NCI-H446 (cell line): ENCODE results near the gene PLA2G2C.

Source experiments
- DNase-seq, 2 experiments: peaks; one replicate each; lab custom pipeline; 2025; lab: John Stamatoyannopoulos, UW

Gene PLA2G2C

GRCh38 chr1:20152599-20152930 is 33.8 kb downstream of the PLA2G2C start:
- DNase-seq, result no peak

GRCh38 chr1:20151906-20152598 is 34.3 kb downstream of the PLA2G2C start:
- peak; percentile 29 to 75 for DNase-seq

DNA sequence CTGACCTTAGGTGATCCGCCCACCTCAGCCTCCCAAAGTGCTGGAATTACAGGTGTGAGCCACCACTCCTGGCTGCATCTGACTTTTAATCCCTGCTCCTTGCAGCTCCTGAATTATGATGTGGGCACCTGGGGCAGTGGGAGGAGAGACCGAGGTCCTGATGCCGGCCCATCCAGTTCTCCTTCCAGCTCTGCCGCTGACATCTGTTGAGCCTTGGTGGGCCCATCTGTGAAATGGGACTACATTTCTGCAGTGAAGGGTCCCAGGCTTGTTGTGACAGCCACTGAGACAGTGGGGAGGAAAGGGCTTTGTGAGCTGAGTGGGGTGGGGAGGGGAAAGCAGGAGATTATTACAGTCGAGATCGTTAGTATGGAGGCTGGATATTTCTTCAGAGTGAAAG is 35.3 kb downstream of the PLA2G2C start:
- DNase-seq, result no peak

DNA sequence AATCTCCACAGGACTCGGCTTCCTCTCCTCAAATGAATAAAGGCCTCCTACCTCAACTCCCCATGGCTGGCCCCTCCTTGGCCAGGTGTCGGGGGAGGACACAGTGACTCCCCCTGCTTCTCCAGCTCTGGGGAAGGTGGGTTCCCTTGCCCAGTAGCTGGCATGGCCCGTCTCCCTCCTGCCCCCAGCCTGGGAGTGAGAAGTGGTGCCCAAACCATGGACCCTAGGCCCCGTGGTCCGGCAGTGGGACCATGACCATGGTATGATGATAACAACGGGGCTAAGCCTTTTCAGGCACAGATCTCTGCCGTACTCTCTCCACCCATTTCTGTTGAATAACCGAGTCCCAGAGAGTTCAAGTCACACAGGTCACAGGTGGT is 36.0 kb downstream of the PLA2G2C start:
- no peak for DNase-seq

- DNase-seq, result no peak
Measured at GRCh38 chr1:20149601-20150325, 36.6 kb downstream of the PLA2G2C start.

DNA sequence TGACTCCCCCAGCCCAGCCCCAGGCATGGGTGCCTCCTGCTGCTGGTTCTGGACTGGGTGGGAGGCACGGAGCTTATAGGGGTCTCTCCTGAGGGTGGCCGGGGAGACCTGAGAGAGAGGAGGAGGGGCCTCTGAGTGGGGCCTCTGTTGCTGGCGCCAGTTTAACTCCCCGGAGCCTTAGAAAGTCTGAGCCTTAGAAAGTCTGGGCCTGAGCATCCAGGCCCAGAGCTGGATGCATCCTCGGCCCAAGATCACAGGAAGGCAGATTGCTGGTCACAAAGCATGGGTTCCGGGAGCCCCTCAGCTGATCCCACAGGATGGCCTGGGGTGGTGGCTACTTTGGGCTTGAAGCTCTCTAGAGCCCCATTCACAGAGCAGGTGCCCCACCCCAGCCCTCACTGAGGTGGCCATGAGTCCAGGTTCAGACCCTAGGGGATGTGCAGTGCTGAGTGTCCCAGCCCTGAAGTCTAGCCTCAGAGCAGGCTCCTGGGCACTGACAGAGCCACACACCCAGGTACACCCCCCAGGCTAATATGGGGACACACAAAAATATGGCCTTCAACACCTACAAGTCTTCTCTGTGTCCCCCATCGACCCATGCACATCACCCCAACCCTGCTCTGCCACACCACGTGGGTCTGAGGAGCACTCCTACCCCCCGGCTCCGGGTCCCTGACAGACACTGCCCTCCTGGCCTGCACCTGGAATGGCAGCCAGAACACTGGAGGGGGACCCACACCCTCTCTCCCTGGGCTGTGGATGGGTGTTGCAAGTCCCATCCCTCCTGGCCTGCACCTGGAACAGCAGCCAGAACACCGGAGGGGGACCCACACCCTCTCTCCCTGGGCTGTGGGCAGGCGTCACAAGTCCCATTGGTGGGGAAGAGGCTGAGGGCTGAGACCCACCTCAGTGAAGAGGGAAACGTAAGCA is 37.5 kb downstream of the PLA2G2C start:
- no peak for DNase-seq

- no peak for DNase-seq
Measured at GRCh38 chr1:20147846-20148570, 38.3 kb downstream of the PLA2G2C start.

- no peak for DNase-seq
Measured at GRCh38 chr1:20143734-20144565, 42.4 kb downstream of the PLA2G2C start.

DNA sequence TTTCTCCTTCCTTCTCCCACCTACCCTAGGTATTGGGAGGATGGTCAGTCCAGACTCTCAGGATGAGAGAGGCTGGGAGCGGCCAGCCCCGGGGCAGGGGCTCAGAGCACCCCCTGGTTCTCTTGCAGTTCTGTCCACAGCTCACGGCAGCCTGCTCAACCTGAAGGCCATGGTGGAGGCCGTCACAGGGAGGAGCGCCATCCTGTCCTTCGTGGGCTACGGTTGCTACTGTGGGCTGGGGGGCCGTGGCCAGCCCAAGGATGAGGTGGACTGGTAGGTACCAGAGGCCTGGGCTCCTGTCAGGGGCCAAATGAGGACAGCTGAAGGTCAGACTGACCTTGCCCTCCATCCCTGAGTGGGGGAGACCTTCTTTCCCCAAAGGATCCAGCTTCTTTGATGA is 43.0 kb downstream of the PLA2G2C start:
- DNase-seq, result no peak

DNA sequence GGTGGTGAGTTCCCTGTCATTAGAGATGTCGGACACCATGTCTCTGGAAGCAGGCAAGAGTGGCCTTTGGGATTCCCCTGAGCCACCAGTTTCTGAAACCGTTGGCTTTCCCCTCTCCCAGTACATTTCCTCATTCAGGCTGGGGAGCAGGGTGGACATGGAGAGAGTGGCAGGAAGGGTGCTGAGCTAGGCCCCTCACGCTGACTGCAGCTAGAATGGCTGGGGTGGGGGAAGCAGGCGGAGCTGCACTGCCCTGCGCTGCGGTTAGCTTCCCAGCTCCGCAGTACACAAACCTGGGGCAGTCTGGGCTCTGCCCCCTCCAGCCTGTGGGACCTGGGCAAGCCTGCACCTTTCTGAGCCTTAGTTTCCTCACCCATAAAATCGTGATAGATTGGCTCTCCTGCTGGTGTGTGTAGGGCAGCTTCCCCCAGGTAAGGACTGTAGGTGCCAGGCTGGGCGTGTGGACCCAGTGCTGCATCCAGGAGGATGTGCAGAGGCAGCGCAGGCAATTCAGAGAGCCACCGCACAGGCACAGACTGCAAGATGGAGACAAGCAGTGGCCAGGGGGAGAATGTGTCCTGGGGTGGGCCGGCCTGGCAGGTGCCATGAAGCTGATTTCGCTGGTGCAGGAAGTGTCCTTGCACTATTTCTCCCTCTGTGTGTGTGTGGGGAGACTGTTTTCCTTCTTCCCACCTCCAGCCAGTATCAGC is 44.2 kb downstream of the PLA2G2C start:
- DNase-seq, result no peak

DNA sequence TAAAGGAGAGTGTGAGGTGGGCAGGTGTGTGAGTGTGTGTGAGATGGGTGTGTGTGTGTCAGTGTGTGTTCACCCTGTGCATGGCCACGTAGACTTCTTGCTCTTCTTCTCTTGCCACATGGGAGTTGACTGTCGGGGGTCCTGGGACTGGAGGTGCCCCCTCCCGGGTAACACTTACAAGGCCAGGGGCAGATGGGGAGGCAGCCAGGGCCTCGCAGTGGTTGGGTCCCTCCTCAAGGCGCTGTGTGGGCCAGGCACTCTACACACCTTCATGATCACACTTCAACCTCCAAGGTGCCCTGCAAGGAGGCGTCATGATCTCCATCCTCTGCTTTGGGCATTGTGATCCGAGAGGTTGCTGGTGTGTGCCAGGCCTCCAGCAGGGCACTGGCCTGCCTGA is 44.9 kb downstream of the PLA2G2C start:
- DNase-seq, result no peak

DNA sequence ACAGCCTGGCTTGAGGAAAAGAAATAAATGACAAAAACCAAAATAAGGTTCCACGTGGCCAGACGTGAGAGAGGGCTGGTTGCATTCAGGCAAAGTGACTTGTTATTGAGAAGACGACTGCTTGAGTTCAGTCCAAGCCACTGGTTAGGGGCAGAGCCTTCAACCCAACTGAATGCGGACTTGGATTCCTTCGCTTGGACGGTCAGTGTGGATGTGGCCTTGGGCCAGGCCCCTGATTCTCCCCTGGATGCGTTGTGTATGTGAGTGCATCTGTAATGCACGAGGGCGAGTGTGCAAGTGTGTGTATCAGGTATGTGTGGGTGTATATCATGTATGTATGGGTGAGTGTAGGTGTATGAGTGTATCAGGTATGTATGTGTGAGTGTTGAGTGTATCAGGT is 45.3 kb downstream of the PLA2G2C start:
- no peak for DNase-seq

DNA sequence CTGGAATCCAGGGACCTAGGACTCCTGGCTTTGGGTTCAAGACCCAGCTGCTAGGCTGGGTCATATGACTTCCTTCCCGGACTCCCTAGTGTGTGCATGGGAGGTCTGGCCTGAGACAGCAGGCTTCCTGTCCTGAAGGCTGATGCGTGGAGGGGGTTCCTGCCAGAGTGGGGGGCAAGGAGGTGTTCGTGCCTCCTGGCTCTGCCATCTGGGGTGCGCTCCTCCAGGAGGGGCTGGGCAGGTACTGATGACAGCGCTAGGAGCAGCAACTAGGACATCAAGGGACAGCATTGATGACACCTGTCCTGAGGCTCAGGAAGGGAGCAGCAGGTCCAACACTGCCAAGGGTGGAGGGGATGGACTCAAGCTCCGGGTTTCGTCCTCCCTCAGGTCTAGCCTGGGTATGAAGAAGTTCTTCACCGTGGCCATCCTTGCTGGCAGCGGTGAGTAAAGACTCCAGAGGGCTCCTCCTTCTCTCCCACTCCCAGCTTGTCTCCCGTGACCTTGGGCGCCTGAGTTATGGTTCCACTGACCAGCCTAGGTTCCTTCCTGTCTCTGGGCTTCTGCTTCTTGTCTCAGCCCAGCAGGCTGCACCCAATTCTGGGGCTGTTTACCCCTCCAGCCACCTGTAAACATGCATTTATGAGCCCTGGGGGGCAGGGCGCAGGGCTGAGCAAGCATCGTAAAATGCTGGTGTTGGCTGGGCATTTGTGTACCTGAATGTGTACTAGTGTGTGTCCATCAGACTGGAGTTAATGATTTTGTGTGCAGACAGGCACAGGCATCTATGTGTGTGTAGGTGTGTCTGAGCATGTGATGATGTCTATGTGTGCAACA is 46.3 kb downstream of the PLA2G2C start:
- DNase-seq, result no peak

GRCh38 chr1:20138961-20139550 is 47.3 kb downstream of the PLA2G2C start, which contains the start of gene PLA2G2F:
PLA2G2F (plus strand) TSS chr1:20139323; CDS start chr1:20139428, 105 bp downstream.
- no peak for DNase-seq

DNA sequence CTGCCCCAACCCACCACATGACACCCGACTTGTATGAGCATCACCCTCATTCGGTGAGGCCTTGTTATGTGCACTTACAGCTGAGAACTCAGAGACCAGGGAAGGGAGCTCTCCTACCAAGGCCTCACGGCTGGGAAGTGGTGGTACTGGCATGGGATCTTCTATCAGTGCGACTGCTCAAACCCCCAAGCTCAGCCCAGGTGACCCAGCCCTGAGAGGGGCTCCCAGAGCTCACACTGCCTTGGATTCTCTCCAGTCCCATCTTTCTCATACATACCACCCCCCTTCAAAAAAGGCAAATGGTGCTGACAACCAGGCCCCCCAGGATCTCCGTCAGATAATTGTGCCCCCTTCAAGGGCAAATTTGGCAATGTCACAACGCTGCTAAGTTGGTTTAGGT is 48.0 kb downstream of the PLA2G2C start:
- DNase-seq, result no peak

- no peak for DNase-seq
Measured at GRCh38 chr1:20137604-20138003, 48.7 kb downstream of the PLA2G2C start.

DNA sequence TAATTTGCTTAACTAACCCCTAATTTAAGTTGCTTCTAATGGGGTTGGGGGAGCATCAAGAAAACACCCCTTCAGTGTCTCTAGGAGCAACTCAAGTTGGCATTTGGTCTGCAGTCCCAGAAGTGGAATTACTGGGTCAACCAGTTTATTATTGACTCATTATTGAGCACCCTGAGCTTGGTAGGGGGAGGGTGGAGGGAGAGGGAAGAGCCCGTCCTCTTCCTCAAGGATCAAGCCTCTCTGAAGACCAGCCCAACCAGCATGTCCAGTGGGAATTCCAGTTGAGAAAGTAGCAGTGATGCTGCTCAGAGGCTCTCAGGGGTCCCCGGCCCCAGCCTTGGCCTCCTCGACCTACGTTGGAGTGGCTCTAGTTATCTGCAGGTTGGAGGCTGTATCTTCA is 49.3 kb downstream of the PLA2G2C start:
- DNase-seq, result no peak

- DNase-seq, result no peak
Measured at GRCh38 chr1:20136249-20136648, 50.1 kb downstream of the PLA2G2C start.

DNA sequence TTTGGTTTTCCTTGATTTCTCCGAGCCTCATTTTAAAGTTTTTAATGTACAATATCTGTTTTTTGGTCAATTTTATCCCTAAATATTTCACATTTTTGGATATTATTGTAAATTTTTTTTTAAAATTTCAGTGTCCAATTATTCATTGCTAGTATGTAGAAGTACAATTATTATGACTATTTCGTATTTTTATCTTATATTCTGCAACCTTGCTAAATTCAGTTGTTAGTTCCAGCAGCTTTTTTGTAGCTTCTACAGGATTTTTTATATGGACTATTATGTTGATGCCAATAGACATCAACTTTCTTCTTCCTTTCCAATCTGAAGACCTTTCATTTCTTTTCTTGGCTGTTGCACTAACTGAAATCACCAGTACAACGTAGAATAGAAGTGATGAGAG is 51.3 kb downstream of the PLA2G2C start:
- no peak for DNase-seq
